CD4-positive, alpha-beta T cell treated with Interleukin-10 for 1 hour (primary cell): ENCODE measurements around the gene CAMKK1.
"Not testable (repeated sequence)": the region's sequence is repeated elsewhere in the genome, so short reads cannot be mapped to it uniquely, and the experiment has no call there.

Source experiments
- DNase-seq: peaks from one replicate; pipeline ENCODE4 v3.0.0-alpha.2; 2020

CAMKK1 gene

DNA sequence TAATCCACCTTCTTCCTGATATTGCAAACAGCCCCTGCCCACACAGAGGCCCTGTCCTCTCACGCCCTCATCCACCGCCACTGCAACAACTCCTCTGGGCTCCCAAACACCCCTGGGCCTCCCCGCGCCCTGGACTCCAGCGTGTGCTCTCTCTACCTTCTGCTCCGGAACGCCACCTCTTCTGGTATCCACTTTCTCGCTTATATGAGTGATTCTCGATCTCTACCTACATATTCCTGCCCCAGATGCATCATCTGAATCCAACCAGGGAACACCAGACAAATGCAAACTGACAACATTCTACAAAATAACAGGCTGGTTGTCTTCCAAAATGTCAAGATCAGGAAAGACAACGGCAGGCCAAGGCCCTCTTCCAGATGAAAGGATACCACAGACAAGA, 19.0 kb downstream of the CAMKK1 start:
- DNase-seq, result no peak

GRCh38 chr17:3870871-3871306, 22.0 kb downstream of the CAMKK1 start:
- peak; percentile 14 for DNase-seq

DNA sequence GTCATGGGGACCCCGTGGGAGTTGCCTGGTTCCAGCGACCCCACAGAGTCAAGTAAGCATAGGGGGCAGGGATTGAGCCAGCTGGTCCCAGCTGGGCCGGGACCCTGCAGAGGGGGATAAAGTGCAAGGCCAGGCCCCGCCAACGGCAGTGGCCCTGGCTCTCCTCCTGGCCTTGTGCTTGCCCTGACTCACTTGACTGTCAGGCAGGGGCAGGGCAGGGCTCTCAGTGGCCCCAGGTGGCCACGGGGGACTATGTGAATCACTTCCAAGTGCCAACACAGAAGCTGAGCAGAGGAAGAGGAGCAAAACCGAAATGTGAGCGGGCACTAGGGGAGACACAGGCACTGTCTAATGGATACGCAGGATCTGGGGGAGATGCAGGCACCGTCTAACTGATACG, 25.2 kb downstream of the CAMKK1 start:
- no peak for DNase-seq

DNA sequence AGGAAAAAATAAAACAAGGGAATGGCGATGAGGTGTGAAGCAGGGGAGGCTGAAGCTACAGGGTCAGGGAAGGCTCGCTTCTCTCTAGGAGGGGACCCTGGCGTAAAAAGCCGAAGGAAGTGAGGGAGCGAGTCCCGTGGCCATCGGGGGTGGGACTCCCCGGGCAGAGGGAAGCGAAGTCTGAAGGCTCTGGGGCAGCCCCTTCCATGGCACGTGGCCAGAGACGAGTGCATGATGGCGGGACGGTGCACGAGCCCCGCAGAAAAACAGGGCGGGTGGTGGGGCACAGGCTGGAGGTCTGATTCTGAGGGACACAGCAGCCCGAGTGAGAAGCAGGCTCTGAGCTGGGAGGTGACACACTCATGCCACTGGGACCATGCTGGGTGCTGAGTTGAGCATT, 25.7 kb downstream of the CAMKK1 start:
- no peak for DNase-seq

DNA sequence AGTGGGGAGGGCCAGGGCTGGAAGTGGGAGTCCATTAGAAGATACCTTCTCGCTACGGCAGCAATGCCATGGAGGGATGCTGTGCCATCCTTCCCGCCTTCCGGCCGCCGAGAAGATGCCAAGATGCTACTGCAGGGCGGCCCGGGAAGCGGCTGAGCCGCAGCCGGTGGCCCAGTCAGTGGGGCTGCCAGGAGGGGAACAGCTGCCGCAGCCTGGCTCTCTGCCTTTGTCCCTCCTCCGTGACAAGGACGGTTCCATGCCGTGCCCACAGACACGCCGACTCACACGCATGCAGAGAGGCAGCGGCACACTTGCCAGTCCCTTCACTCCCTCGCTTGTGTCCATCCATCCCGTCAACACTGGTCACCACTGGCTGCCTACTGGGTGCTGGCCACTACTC, 26.6 kb downstream of the CAMKK1 start:
- DNase-seq, result no peak

DNA sequence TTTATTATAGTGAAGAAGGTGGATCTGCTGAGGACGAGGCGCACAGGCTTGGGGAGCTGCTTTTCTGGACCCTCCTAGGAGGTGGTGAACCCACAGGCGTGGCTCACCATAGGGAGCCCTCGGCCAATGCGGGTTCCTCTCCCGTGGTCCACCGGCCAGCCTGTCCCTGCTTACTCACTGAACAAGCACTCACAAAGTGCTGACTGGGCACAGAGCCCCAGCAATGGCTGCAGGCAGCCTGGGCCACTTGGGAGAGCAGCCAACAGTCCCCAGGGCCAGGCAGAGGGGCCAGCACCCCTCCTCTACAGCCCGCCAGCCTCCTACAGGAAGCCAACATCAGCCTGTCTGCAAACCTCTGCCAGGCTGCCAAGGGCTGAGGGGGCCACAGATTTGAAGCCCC, 27.7 kb downstream of the CAMKK1 start:
- no peak for DNase-seq

- DNase-seq, result no peak
Measured at GRCh38 chr17:3864534-3864933, 28.3 kb downstream of the CAMKK1 start.

DNA sequence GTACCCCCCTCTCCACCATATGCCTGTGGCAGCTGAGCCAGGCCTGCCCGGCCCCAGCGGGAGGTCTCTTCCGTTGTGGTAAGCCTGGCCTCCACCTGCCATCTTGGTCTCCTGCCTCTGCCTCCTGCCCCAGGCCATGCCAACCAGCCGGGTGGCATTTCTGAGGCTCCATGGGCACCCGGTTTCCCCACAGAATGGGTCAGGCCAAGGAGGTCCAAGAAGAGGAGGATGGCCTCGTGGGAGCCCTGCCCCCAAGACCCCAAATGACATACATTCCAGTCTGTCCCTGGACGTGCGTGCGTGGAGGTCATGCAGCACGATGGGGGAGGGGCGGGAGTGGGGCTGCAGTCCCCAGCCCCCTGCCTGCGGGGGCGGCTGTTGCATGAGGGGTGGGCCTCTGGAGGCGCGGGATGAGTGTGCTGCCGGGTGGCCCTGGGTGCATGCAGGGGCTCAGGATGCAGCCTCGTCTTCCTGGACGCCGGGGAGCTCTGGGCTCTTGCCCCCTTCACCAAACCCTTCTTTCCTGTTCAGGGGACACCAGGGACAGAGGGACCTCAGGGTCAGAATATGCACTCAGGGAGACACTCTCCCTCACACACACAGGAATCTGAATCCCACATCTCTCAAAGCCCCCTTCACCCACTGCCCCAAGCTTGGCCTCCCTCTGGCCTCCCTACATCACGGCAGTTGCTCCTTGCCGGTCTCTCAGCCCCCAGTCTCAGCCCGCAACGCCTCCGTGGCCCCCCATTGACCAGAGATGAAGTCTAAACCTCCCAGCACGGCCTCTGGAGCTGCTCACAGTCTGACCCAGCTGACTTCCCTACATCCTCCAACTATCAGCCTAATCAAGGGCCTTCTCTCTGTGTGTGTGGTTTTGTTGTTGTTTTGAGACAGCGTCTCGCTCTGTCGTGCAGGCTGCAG, 30.8 kb downstream of the CAMKK1 start:
- no peak for DNase-seq

DNA sequence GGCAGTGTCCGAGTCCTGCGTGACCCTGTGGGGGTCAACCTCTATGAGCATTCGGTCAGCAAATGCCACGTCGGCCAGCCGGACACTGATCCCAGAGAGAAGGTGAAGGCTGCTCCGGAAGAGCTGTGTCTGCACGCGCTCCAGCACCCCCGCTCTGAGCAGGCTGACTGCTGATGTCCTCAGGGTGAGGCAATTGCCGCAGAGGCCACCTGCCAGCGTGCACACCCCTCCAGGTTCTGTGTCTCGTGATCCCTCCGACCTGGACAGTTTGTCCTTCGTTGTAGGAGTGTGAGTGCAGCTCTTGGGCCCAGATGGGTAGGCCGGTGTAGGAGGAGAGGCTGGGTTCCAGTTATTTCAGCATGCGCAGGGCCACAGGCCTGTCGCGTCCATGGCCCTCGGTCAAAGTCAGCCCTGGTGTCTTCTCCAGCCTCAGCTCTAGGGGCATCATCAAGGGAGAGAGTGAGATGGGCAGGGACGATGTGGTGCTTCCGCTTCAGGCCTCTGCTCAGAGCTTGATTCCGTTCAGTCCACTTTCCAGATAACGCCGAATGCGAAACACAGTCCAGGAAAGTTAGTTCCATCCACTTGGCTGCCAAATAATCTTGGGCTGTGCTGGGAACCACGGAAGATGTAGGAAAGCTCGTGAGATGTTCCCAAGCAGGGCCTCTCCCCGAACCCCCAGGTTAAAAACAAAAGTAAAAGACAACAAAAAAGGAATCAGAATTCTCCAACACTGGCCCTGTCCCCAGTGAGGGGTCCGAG, 31.7 kb downstream of the CAMKK1 start:
- DNase-seq, result no peak

GRCh38 chr17:3859940-3860339, 32.9 kb downstream of the CAMKK1 start:
- DNase-seq, result no peak

DNA sequence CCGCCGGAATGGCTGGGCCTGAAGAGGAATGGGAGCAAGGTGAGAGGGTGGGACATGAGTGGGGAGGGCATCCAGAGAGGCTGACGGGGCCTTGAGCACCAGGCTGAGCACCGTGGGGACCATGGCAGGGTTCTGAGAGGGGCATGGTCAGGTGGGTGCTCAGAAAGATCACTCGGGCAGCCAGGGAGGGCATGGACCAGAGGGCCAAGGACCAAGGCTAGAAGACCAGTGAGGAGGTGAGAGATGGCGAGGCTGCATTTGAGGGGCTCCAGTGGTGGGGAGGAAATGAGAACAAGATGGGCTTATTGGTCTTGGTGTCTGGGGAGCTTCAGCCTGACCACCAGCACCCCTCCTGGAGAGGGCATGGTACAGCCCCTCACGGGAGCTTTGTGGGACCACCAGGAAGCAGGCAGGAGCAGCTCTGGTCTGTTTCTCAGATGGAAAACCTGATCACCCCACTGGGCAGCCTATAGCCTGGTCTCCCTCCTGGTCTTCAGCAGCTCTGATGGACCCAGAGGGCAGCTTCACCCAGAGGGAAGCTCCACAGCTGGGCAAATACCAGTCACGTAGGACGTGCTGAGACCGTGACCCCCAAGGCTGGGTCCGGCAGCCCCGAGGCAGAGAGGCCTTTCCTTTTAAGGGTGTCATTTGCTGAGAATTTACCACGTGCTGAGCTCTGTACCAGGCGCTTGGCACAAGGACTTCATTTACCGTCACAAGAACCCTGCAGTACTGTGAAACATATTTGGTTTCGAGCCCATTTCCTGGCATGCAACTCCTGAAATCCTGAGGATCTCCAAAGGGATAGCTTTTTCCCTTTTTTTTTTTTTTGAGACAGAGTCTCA, 35.4 kb downstream of the CAMKK1 start:
- no peak for DNase-seq

- not testable (repeated sequence) for DNase-seq
Measured at GRCh38 chr17:3854204-3854603, 38.6 kb downstream of the CAMKK1 start.

DNA sequence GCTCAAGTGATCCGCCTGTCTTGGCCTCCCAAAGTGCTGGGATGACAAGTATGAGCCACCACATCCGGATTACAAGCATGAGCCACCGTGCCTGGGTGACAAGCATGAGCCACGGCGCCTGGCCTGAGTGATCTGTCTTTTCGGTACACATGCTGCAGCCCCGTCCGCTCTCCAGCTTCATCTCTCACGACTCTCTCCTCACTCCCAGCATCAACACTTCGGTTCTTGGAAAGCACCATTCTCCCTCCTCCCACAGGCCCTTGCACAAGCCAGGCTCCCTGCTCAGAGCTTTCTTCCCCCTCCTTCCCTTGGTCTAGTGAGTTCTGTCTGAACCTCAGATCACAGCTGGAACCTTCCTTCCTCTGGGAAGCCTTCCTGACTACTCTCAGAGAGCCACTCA, 40.3 kb downstream of the CAMKK1 start:
- no peak for DNase-seq

DNA sequence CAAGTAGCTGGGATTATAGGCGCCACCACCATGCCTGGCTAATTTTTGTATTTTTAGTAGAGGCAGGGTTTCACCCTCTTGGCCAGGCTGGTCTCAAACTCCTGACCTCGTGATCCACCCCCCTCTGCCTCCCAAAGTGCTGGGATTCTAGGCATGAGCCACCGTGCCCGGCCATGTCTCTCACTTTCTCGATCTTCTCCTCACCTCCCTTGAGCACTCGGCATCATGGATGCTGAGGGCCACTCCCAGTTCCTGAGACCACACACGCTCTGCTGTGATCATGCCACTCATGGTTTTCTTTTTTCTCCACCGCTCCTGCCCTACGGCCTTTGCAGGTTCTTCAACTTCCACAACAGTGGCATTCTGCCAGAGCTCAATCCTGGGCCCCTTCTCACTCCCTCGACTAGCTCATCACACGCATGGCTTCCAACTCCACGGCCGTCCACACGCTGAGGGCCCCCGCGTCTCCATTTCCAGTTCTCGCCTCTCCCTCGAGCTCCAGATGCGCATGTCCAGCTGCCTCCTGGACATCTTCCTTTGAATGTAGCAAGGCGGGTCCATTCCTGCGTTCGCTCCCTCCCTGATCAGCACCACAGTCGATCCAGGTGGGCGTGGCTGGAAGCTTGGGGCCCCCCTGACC, 41.3 kb downstream of the CAMKK1 start:
- DNase-seq, result no peak

GRCh38 chr17:3848229-3848835, 44.5 kb downstream of the CAMKK1 start:
- DNase-seq, result no peak

DNA sequence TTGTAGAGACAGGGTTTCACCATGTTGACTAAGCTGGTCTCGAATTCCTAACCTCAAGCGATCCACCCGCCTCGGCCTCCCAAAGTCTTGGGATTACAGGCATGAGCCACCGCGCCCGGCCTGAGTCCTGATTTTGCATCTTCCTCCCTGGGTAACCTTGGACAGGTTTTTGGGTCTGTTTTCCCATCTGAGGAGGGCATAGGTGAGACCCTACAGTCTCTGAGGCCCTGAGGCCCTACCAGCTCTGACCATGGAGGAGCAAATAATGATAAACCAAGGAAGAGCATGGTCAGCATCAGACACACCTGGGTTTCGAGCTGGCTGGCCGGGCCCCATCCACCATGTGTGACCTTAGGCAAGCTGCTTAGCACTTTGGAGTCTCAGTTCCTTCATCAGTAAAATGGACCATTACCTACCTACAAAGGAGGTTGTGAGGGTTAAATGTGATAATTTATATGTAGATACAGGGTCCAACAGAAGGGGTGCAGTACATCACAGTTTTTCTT, 45.6 kb downstream of the CAMKK1 start:
- no peak for DNase-seq

- DNase-seq, result no peak
Measured at GRCh38 chr17:3846437-3847164, 46.3 kb downstream of the CAMKK1 start.

DNA sequence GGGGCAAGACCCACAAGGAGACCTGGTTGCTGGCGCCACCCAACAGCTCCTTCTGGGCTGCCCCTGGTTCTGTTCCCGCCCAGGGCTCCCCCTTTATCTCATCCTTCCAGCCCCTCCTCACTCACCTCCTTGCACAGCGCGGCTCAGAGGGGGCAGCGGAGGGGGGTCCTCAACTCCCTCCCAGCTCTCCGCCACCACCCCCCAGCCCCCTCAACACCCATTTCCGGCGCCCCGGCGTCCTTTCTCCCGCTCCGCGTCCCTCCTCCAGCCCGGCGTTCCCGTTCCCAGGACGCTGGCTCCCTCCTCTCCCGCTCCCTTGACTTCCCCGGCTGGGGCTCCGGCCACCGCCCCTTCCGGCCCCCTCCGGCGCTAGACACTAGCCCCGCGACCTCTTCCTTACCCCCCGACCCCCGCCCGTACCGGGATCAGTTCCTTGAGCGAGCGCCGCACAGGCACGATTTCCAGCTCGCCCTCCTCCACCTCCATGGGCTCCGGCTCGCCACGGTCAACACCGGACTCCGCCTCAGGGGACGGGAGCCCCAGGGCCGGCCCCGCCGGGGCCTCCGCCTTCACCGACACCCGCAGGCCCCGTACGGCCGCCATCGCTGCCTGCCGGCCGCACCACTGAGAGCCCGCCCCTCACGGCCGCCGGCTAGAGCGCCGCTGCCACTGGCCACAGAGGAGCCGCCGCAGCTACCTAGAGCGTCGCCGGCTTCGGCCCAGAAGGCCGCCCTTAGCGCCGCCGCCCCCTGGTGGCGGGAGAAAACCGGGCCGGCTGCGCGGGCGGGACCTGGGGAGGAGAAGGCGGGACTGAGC, 47.0 kb downstream of the CAMKK1 start, which contains the start of gene NCBP3:
NCBP3 (minus strand) TSS at position 626 of the 816 bp plus-strand sequence; CDS start at position 603, 23 bp downstream.
- peak; percentile 91 for DNase-seq

DNA sequence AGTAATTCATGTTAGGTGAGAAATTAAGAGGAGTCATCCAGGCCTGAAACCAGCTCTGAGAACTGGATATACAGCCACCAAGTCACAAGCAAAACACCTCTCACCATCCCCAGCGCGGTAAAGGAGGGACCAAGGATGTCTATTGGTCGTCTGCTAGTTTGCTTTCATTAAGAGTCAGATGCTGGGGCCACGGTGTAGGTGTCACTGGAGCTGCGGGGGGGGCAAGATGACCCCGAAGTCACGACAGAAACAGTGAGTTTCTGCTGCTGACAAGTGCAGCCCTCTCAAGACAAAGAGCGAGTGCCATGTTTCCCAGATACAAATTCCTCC, 47.6 kb downstream of the CAMKK1 start:
- DNase-seq, result peak; percentile 45

DNA sequence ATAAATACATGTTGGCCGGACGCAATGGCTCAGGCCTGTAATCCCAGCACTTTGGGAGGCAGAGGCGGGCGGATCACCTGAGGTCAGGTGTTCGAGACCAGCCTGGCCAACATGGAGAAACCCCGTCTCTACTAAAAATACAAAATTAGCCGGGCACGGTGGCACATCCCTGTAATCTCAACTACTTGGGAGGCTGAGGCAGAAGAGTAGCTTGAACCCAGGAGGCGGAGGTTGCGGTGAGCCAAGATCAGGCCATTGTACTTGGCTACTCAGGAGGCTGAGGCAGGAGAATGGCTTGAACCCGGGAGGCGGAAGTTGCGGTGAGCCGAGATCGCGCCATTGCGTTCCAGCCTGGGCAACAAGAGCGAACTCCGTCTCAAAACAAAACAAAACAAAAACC, 48.3 kb downstream of the CAMKK1 start:
- DNase-seq, result not testable (repeated sequence)
